Upper lobe of left lung (tissue), 6 donors: Measurements from ENCODE around the gene MACROD2. TPM values are rescaled to one million over a fixed set of nuclear protein-coding genes. Genes with fewer than 3 reads are reported as not detected.

Source experiments
- ATAC-seq, 2 donors: fragments of 200-7000 bp; cut with Tn5 transposase; one replicate each; pipeline ENCODE4 v1.9.1; 2022; ENCODE audit warnings: mild to moderate bottlenecking in 2 of 2, moderate library complexity in 2 of 2; ENCODE audit not compliant: low FRiP score in 2 of 2
- DNase-seq, 2 donors: peaks; one replicate each; pipeline ENCODE4 v3.0.0-alpha.2; 2019 to 2020
- H3K27ac ChIP-seq, 4 donors: fragments of 200-600 bp; sonication (generic); one replicate each; pipeline ENCODE4 v1.5.1; 2016 to 2019
- H3K27me3 ChIP-seq, 4 donors: fragments of 200-600 bp; sonication (generic); one replicate each; pipeline ENCODE4 v1.5.1; 2017 to 2019
- H3K36me3 ChIP-seq, 4 donors: fragments of 200-600 bp; sonication (generic); one replicate each; pipeline ENCODE4 v1.5.1; 2016 to 2019
- H3K4me1 ChIP-seq, 4 donors: fragments of 200-600 bp; sonication (generic); one replicate each; pipeline ENCODE4 v1.5.1; 2018 to 2019
- H3K4me3 ChIP-seq, 4 donors: fragments of 200-600 bp; sonication (generic); one replicate each; pipeline ENCODE4 v1.5.1; 2017 to 2019; ENCODE audit warnings: mild to moderate bottlenecking in 2 of 4, moderate library complexity in 1 of 4
- H3K9me3 ChIP-seq, 4 donors: fragments of 200-600 bp; sonication (generic); one replicate each; pipeline ENCODE4 v1.5.1; 2018 to 2019
- EP300 ChIP-seq, 4 donors: sonication (generic); formaldehyde crosslinking; IDR thresholded peaks; one replicate each; pipeline ENCODE4 v1.5.1; 2017; ENCODE audit warnings: antibody characterized with exemption in 4 of 4, control low read depth in 2 of 4
- POLR2A ChIP-seq, 4 donors: fragments of 450-650 bp; IDR thresholded peaks; one replicate each; pipeline ENCODE4 v1.5.1; 2016 to 2017; ENCODE audit warnings: antibody characterized with exemption in 4 of 4, mild to moderate bottlenecking in 2 of 4
- POLR2AphosphoS5 ChIP-seq, 2 donors: sonication (generic); formaldehyde crosslinking; IDR thresholded peaks; one replicate each; pipeline ENCODE4 v1.5.1; 2017; ENCODE audit warnings: antibody characterized with exemption in 2 of 2
- WGBS, 2 donors: methylation state at CpG; one replicate each; pipeline ENCODE4 v1.1.5; 2017 to 2018; 5-methylcytosine and 5-hydroxymethylcytosine counted together
- total RNA-seq, 6 donors: library from RNA; depleted of rRNA in 4 of 6; stranded (reverse); fragments of >200 nt in 4 of 6; gene quantifications; one replicate each; pipeline versions ENCODE4 v1.1.0 to v1.2.1, GENCODE V29; 2016 to 2021
- TF ChIP-seq, protein P1 (sequence below), 6 experiments: fragments of 450-650 bp in 4 of 6; fragments of 200-600 bp in 2 of 6; sonication (generic) in 2 of 6; IDR thresholded peaks; one replicate each; pipeline ENCODE4 v1.5.1; 2016 to 2019; ENCODE audit warnings: antibody characterized with exemption in 6 of 6
- donor health status: DM: no; HTN: no; CAD: no; lungs with moderate emphysema.
- donor health status: DM: no; HTN: yes; CAD: no; lungs with severe emphysema.

Gene MACROD2
- total RNA-seq, 6 donors from 2014 or later, result 20.7 to 84.3 (median 36.3) TPM

- Histone ChIP-seq H3K27me3 (no peaks in the 10 kb centered on the region), H3K9me3 (no peaks in the 10 kb centered on the region), H3K36me3 (no peaks in the 10 kb centered on the region), H3K27ac (no peak overlapping the region), H3K4me3 (no peak overlapping the region), H3K4me1 (no peaks in the 10 kb centered on the region)
- WGBS, 2 donors, result 78 to 85% methylated on average over 5 of the region's 5 CpGs
- DNase-seq (no peak), ATAC-seq (no peak)
- TF ChIP-seq POLR2AphosphoS5 (IDR thresholded peaks at IDR 0.05), result no peak
- TF ChIP-seq POLR2A (IDR thresholded peaks at IDR 0.05), result no peak
- TF ChIP-seq EP300 (IDR thresholded peaks at IDR 0.05), result no peak
- TF ChIP-seq, protein P1, sequence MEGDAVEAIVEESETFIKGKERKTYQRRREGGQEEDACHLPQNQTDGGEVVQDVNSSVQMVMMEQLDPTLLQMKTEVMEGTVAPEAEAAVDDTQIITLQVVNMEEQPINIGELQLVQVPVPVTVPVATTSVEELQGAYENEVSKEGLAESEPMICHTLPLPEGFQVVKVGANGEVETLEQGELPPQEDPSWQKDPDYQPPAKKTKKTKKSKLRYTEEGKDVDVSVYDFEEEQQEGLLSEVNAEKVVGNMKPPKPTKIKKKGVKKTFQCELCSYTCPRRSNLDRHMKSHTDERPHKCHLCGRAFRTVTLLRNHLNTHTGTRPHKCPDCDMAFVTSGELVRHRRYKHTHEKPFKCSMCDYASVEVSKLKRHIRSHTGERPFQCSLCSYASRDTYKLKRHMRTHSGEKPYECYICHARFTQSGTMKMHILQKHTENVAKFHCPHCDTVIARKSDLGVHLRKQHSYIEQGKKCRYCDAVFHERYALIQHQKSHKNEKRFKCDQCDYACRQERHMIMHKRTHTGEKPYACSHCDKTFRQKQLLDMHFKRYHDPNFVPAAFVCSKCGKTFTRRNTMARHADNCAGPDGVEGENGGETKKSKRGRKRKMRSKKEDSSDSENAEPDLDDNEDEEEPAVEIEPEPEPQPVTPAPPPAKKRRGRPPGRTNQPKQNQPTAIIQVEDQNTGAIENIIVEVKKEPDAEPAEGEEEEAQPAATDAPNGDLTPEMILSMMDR (IDR thresholded peaks at IDR 0.05), result no peak
Measured at GRCh38 chr20:14488756-14489479, 493.6 kb downstream of the MACROD2 start.

DNA sequence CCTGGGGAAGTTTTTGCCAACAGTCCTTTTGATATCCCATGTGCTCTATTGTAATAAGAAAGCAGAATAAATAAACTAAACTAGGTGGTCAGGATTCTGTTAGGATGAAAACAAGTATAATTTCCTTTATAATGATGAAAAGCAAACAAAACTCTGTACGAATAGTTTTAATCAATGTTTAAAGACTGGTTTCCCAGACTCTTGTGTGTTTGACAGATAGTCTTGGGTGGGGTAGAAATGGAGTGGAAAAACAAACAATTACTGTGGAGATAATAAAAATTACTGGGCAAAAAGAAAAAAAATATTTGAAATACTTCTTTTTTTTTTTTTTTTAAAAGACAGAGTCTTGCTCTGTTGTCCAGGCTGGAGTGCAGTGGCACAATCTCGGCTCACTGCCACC, 494.2 kb downstream of the MACROD2 start:
- ATAC-seq, result no peak
- H3K9me3 ChIP-seq, result no peaks in the 10 kb centered on the region
- 42 to 43% methylated on average over 2 of the region's 2 CpGs for WGBS, 2 donors

GRCh38 chr20:14491436-14491835, 496.1 kb downstream of the MACROD2 start:
- 93 to 95% methylated on average over 1 of the region's 1 CpG for WGBS, 2 donors
- Histone ChIP-seq H3K27ac (no peak overlapping the region), H3K4me1 (no peaks in the 10 kb centered on the region), H3K4me3 (no peak overlapping the region), H3K27me3 (no peaks in the 10 kb centered on the region), H3K9me3 (no peaks in the 10 kb centered on the region), H3K36me3 (no peaks in the 10 kb centered on the region)
- DNase-seq, result no peak
- ATAC-seq, result no peak
- no peak for TF ChIP-seq POLR2AphosphoS5 (IDR thresholded peaks at IDR 0.05)
- TF ChIP-seq, protein P1 (IDR thresholded peaks at IDR 0.05), result no peak
- no peak for TF ChIP-seq EP300 (IDR thresholded peaks at IDR 0.05)
- no peak for TF ChIP-seq POLR2A (IDR thresholded peaks at IDR 0.05)

More for the DNA sequence above, 494.2 kb downstream of the MACROD2 start:
- H3K27ac ChIP-seq, result no peak overlapping the region
- no peak for DNase-seq
- TF ChIP-seq EP300 (IDR thresholded peaks at IDR 0.05) (no peak), POLR2AphosphoS5 (IDR thresholded peaks at IDR 0.05) (no peak), POLR2A (IDR thresholded peaks at IDR 0.05) (no peak)
- TF ChIP-seq, protein P1 (IDR thresholded peaks at IDR 0.05), result no peak
- H3K27me3 ChIP-seq, result no peaks in the 10 kb centered on the region
- H3K4me1 ChIP-seq, result no peaks in the 10 kb centered on the region
- H3K4me3 ChIP-seq, result no peak overlapping the region
- no peaks in the 10 kb centered on the region for H3K36me3 ChIP-seq

DNA sequence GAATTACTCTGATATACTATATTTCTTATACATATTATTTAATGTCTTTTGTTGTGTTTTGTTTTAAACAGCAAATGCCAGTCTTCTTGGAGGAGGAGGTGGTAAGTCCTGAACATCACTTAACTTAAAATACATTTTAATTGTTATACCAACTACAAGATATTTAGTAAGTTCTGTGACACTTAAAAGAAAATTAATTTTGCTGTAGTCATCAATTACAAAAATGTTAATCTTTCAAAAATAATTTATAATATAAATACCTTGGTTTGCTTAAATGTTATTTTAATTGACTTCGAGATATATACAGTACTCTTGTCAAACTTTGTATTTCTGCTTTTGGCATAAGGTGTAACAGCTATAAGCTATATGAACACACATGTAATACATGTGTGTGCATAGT, 498.1 kb downstream of the MACROD2 start:
- DNase-seq (no peak), ATAC-seq (no peak)
- H3K27ac ChIP-seq, result no peak overlapping the region
- no peak overlapping the region for H3K4me3 ChIP-seq
- 89 to 92% methylated on average over 1 of the region's 1 CpG for WGBS, 2 donors
- peaks cover 0 to 2% (median 0%) of the 10 kb centered on the region in 4 donors for H3K4me1 ChIP-seq
- H3K27me3 ChIP-seq, result no peaks in the 10 kb centered on the region
- H3K36me3 ChIP-seq, result no peaks in the 10 kb centered on the region
- H3K9me3 ChIP-seq, result no peaks in the 10 kb centered on the region
- TF ChIP-seq EP300 (IDR thresholded peaks at IDR 0.05) (no peak), POLR2AphosphoS5 (IDR thresholded peaks at IDR 0.05) (no peak), POLR2A (IDR thresholded peaks at IDR 0.05) (no peak)

DNA sequence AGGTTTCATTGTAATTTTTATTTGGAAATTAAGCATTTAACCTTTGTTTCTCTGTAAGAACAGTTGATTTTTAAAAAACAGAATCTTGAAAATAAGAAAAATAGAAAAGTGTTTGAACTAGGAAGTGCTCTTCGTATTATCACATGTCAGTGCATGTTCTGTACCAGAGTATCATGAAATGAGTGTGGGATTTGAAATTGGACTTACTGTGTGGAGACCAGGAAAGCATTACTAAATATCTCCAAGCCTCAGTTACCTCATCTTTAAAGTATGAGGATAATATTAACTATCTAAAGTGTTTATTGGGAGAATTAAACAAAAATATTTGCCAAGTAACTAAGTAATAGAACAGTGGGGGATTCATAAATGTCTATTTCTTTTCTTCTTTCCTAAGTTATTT, 499.0 kb downstream of the MACROD2 start:
- Histone ChIP-seq H3K36me3 (no peaks in the 10 kb centered on the region), H3K4me1 (peaks cover 0 to 2% (median 0%) of the 10 kb centered on the region in 4 donors), H3K4me3 (no peak overlapping the region), H3K27me3 (no peaks in the 10 kb centered on the region), H3K27ac (no peak overlapping the region), H3K9me3 (no peaks in the 10 kb centered on the region)
- no peak for DNase-seq
- TF ChIP-seq EP300 (IDR thresholded peaks at IDR 0.05) (no peak), POLR2A (IDR thresholded peaks at IDR 0.05) (no peak), POLR2AphosphoS5 (IDR thresholded peaks at IDR 0.05) (no peak)
- TF ChIP-seq, protein P1 (IDR thresholded peaks at IDR 0.05), result no peak
- no peak for ATAC-seq
- 80 to 81% methylated on average over 1 of the region's 1 CpG for WGBS, 2 donors
